Liver (tissue), 9 donors: ENCODE data around the gene CD40. TPM values are rescaled to one million over a fixed set of nuclear protein-coding genes. Genes with fewer than 3 reads are reported as not detected.

Experiments used
- DNase-seq: peaks from one replicate; pipeline ENCODE4 v3.0.0-alpha.2; 2017; ENCODE audit warnings: low spot score
- H3K27ac ChIP-seq, 2 donors: one replicate each; pipeline ENCODE4 v1.7.0; 2013; ENCODE audit warnings: inconsistent platforms in 2 of 2, low read length in 2 of 2, control low read depth in 1 of 2, low read depth in 1 of 2, mild to moderate bottlenecking in 1 of 2
- H3K27me3 ChIP-seq, 4 donors: one replicate each; pipeline versions ENCODE4 v1.6.1 to v1.7.0; 2013; ENCODE audit warnings: low read length in 3 of 4, inconsistent platforms in 1 of 4, mild to moderate bottlenecking in 1 of 4, moderate library complexity in 1 of 4; ENCODE audit not compliant: control insufficient read depth in 4 of 4, insufficient read depth in 4 of 4
- H3K36me3 ChIP-seq, 4 donors: one replicate each; pipeline versions ENCODE4 v1.6.1 to v1.7.0; 2013; ENCODE audit warnings: low read length in 3 of 4, mild to moderate bottlenecking in 3 of 4, low read depth in 1 of 4, moderate library complexity in 1 of 4; ENCODE audit not compliant: control insufficient read depth in 4 of 4, insufficient read depth in 3 of 4
- H3K4me1 ChIP-seq, 4 donors: one replicate each; pipeline versions ENCODE4 v1.6.1 to v1.7.0; 2013; ENCODE audit warnings: low read length in 3 of 4, mild to moderate bottlenecking in 3 of 4, moderate library complexity in 1 of 4; ENCODE audit not compliant: control insufficient read depth in 4 of 4, insufficient read depth in 4 of 4
- H3K4me3 ChIP-seq, 3 donors: one replicate each; pipeline versions ENCODE4 v1.6.1 to v1.7.0; 2013; ENCODE audit warnings: low read length in 3 of 3, control low read depth in 1 of 3, low read depth in 1 of 3, mild to moderate bottlenecking in 1 of 3
- H3K9ac ChIP-seq, 2 donors: one replicate each; pipeline ENCODE4 v1.7.0; 2013; ENCODE audit warnings: low read length in 2 of 2, mild to moderate bottlenecking in 2 of 2, moderate library complexity in 2 of 2, control low read depth in 1 of 2, low read depth in 1 of 2
- H3K9me3 ChIP-seq, 4 donors: one replicate each; pipeline versions ENCODE4 v1.6.1 to v1.7.0; 2013; ENCODE audit warnings: low read length in 3 of 4; ENCODE audit not compliant: control insufficient read depth in 4 of 4
- EGR1 ChIP-seq, 2 donors: IDR thresholded peaks; 2 replicates each; pipeline ENCODE4 v1.6.1; 2016 to 2018; ENCODE audit warnings: antibody characterized with exemption in 2 of 2, low read depth in 2 of 2
- HNF4A ChIP-seq, 2 donors: conservative IDR thresholded peaks; 2 replicates each; pipeline ENCODE4 v1.6.1; 2016; ENCODE audit warnings: antibody characterized with exemption in 2 of 2, mild to moderate bottlenecking in 2 of 2
- JUND ChIP-seq, 2 donors: IDR thresholded peaks; 2 replicates each; pipeline ENCODE4 v1.6.1; 2016; ENCODE audit warnings: antibody characterized with exemption in 2 of 2
- MAX ChIP-seq: IDR thresholded peaks from 2 replicates; pipeline ENCODE4 v1.6.1; 2016; ENCODE audit warnings: antibody characterized with exemption
- NR2F2 ChIP-seq: IDR thresholded peaks from 2 replicates; pipeline ENCODE4 v1.6.1; 2016; ENCODE audit warnings: antibody characterized with exemption
- RAD21 ChIP-seq, 2 donors: IDR thresholded peaks; 2 replicates each; pipeline ENCODE4 v1.6.1; 2016; ENCODE audit warnings: antibody characterized with exemption in 2 of 2, mild to moderate bottlenecking in 2 of 2
- REST ChIP-seq: IDR thresholded peaks from 2 replicates; pipeline ENCODE4 v1.6.1; 2016; ENCODE audit warnings: antibody characterized with exemption, mild to moderate bottlenecking
- RXRA ChIP-seq, 2 donors: IDR thresholded peaks; 2 replicates each; pipeline ENCODE4 v1.6.1; 2017 to 2018; ENCODE audit warnings: antibody characterized with exemption in 2 of 2, mild to moderate bottlenecking in 1 of 2
- SP1 ChIP-seq: IDR thresholded peaks from 2 replicates; pipeline ENCODE4 v1.6.1; 2018; ENCODE audit warnings: antibody characterized with exemption, mild to moderate bottlenecking
- TAF1 ChIP-seq: conservative IDR thresholded peaks from 2 replicates; pipeline ENCODE4 v1.6.1; 2016; ENCODE audit warnings: antibody characterized with exemption, mild to moderate bottlenecking
- YY1 ChIP-seq: IDR thresholded peaks from 2 replicates; pipeline ENCODE4 v1.6.1; 2016; ENCODE audit warnings: antibody characterized with exemption, mild to moderate bottlenecking
- ZBTB33 ChIP-seq: IDR thresholded peaks from 2 replicates; pipeline ENCODE4 v1.6.1; 2016; ENCODE audit warnings: antibody characterized with exemption
- WGBS: extraction: QIAGEN DNeasy Blood & Tissue Kit; methylation state at CpG from one replicate; pipeline ENCODE4 v1.1.7; 2013; 5-methylcytosine and 5-hydroxymethylcytosine counted together
- polyA plus RNA-seq, 2 donors: library from polyadenylated mRNA; stranded (reverse) in 1 of 2; unstranded in 1 of 2; fragments of 200-250 nt in 1 of 2; fragments of >200 nt in 1 of 2; fragmentation: Nextera tagmentation in 1 of 2; extraction: Ambion mirVana in 1 of 2; gene quantifications; one replicate each; pipeline versions ENCODE4 v1.2.1 to v1.2.3, GENCODE V29; 2013 to 2015
- total RNA-seq, 2 donors: library from RNA; depleted of rRNA; stranded (reverse); fragments of >200 nt; gene quantifications; one replicate each; pipeline ENCODE4 v1.2.3, GENCODE V29; 2014
- TF ChIP-seq, protein P1 (sequence below): fragments of 150-350 bp; IDR thresholded peaks from 2 replicates; pipeline ENCODE4 v1.5.1; 2017; ENCODE audit warnings: improper control_type of control experiment, low read depth, low read length; ENCODE audit not compliant: missing input control
- TF ChIP-seq, protein P2 (sequence below): IDR thresholded peaks from 2 replicates; pipeline ENCODE4 v1.6.1; 2016; ENCODE audit warnings: antibody characterized with exemption
- donor health status: healthy.
- donor health status: healthy.
- donor health status: healthy.
- donor health status: healthy.
- donor health status: healthy.

Gene CD40
- total and polyA plus RNA-seq, 4 donors: 2.2 to 9.4 (median 6.0) TPM

DNA sequence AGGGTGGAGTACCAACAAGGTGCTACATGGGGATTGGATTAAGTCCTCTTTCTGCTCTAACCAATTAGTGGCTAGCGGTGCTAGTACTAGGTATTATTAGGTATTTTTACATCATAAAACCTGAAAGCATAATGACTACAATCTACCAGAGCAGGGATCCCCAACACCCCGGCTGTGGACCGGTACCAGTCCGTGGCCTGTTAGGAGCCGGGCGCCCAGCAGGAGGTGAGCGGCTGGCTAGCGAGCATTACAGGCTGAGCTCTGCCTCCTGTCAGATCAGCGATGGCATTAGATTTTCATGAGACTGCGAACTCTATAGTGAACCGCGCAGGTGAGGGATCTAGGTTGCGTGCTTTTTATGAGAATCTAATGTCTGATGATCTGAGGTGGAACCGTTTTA is 9.1 kb upstream of the CD40 start:
- Histone ChIP-seq H3K27ac (no peak overlapping the region), H3K9ac (no peak overlapping the region), H3K27me3 (peaks cover 0 to 3% (median 0%) of the 10 kb centered on the region in 4 donors), H3K4me3 (no peak overlapping the region), H3K9me3 (peaks cover 0 to 3% (median 0%) of the 10 kb centered on the region in 4 donors), H3K36me3 (no peaks in the 10 kb centered on the region), H3K4me1 (no peaks in the 10 kb centered on the region)
- no peak for TF ChIP-seq TAF1
- no peak for TF ChIP-seq ZBTB33
- TF ChIP-seq YY1: no peak
- no peak for TF ChIP-seq RXRA (IDR thresholded peaks at IDR 0.05)
- TF ChIP-seq, protein P1, sequence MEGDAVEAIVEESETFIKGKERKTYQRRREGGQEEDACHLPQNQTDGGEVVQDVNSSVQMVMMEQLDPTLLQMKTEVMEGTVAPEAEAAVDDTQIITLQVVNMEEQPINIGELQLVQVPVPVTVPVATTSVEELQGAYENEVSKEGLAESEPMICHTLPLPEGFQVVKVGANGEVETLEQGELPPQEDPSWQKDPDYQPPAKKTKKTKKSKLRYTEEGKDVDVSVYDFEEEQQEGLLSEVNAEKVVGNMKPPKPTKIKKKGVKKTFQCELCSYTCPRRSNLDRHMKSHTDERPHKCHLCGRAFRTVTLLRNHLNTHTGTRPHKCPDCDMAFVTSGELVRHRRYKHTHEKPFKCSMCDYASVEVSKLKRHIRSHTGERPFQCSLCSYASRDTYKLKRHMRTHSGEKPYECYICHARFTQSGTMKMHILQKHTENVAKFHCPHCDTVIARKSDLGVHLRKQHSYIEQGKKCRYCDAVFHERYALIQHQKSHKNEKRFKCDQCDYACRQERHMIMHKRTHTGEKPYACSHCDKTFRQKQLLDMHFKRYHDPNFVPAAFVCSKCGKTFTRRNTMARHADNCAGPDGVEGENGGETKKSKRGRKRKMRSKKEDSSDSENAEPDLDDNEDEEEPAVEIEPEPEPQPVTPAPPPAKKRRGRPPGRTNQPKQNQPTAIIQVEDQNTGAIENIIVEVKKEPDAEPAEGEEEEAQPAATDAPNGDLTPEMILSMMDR: no peak
- no peak for TF ChIP-seq HNF4A (conservative IDR thresholded peaks at IDR 0.05)
- no peak for TF ChIP-seq SP1
- WGBS: 86% methylated on average over 14 of the region's 14 CpGs
- DNase-seq: no peak

- Histone ChIP-seq H3K4me1 (no peaks in the 10 kb centered on the region), H3K27ac (no peak overlapping the region), H3K27me3 (no peaks in the 10 kb centered on the region), H3K36me3 (no peaks in the 10 kb centered on the region), H3K9ac (no peak overlapping the region), H3K9me3 (no peaks in the 10 kb centered on the region), H3K4me3 (no peak overlapping the region)
- TF ChIP-seq, protein P2, sequence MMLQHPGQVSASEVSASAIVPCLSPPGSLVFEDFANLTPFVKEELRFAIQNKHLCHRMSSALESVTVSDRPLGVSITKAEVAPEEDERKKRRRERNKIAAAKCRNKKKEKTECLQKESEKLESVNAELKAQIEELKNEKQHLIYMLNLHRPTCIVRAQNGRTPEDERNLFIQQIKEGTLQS: no peak
- peak in 1 of 2 donors; percentile 52 for TF ChIP-seq EGR1 (IDR thresholded peaks at IDR 0.05; ENCODE audit: low read depth in 2 of 2)
- peak; percentile 17 for TF ChIP-seq MAX
- WGBS: 41% methylated on average over 5 of the region's 5 CpGs
- DNase-seq: no peak
Measured at GRCh38 chr20:46111028-46111835, 6.9 kb upstream of the CD40 start.

- Histone ChIP-seq H3K27ac (no peak overlapping the region), H3K9me3 (no peaks in the 10 kb centered on the region), H3K36me3 (no peaks in the 10 kb centered on the region), H3K9ac (no peak overlapping the region), H3K4me1 (no peaks in the 10 kb centered on the region), H3K27me3 (no peaks in the 10 kb centered on the region), H3K4me3 (no peak overlapping the region)
- no peak for DNase-seq
- TF ChIP-seq HNF4A (conservative IDR thresholded peaks at IDR 0.05) (no peak), SP1 (no peak), JUND (IDR thresholded peaks at IDR 0.05) (no peak), NR2F2 (no peak), RAD21 (IDR thresholded peaks at IDR 0.05) (no peak), REST (no peak)
Measured at GRCh38 chr20:46111836-46112212, 6.3 kb upstream of the CD40 start.
